ENCODE data around the gene CABP4. TPM values are rescaled to one million over a fixed set of nuclear protein-coding genes. Genes with fewer than 3 reads are reported as not detected.

CABP4 gene
- total RNA-seq, 1 experiment from 2014 or later, result not detected

GRCh38 chr11:67492801-67493547 lies 37.8 kb downstream of the CABP4 start:
- BruUV-seq (replicated peaks), result no TSS peak
- ChIA-PET RAD21 (ENCODE audit: low non-redundant PET in 1 of 2, low total read pairs in 2 of 2, uncharacterized antibody in 2 of 2, unreplicated experiment in 2 of 2) (no interaction called here), CTCF (no interaction called here), POLR2A (no interaction called here)
- H3K36me3 ChIP-seq (ENCODE audit: control insufficient read depth in 1 of 2, insufficient read depth in 2 of 2, low read length in 2 of 2), result peaks cover 0 to 5% of the 10 kb centered on the region in 2 experiments; a peak in 2 of 4 replicates
- TF ChIP-seq EGR1 (IDR thresholded peaks at IDR 0.05; ENCODE audit: low read depth), result no peak
- TF ChIP-seq JUND (IDR thresholded peaks at IDR 0.05), result no peak
- TF ChIP-seq CEBPB (IDR thresholded peaks at IDR 0.05; ENCODE audit: low read depth), result no peak
- TF ChIP-seq POLR2AphosphoS5 (IDR thresholded peaks at IDR 0.05; ENCODE audit: low read depth, low read length), result no peak
- no peak for TF ChIP-seq REST (IDR thresholded peaks at IDR 0.05; ENCODE audit: low read depth)
- TF ChIP-seq YY1 (IDR thresholded peaks at IDR 0.05; ENCODE audit: extremely low read depth, insufficient replicate concordance, low read depth, low read length), result no peak
- TF ChIP-seq ELF1 (IDR thresholded peaks at IDR 0.05; ENCODE audit: borderline replicate concordance, low read depth), result no peak
- TF ChIP-seq SRF (IDR thresholded peaks at IDR 0.05; ENCODE audit: low read depth), result no peak
- no peak for TF ChIP-seq ATF3 (IDR thresholded peaks at IDR 0.05)
- no peak for TF ChIP-seq CTCF (IDR thresholded peaks at IDR 0.05 in 2 of 3, conservative IDR thresholded peaks at IDR 0.05 in 1 of 3; ENCODE audit: borderline replicate concordance in 1 of 3, insufficient read depth in 1 of 3, low read depth in 2 of 3, low read length in 2 of 3)
- no peak for TF ChIP-seq MAX (IDR thresholded peaks at IDR 0.05)
- TF ChIP-seq ZBTB33 (IDR thresholded peaks at IDR 0.05; ENCODE audit: extremely low read depth, insufficient replicate concordance, low read length), result no peak
- no peak for TF ChIP-seq RAD21 (IDR thresholded peaks at IDR 0.05; ENCODE audit: low read depth)
- no peak for TF ChIP-seq ZNF274 (IDR thresholded peaks at IDR 0.05; ENCODE audit: low read depth, low read length)
- TF ChIP-seq EZH2phosphoT487 (IDR thresholded peaks at IDR 0.05; ENCODE audit: borderline replicate concordance), result no peak
- no peak for TF ChIP-seq POLR2A (IDR thresholded peaks at IDR 0.05; ENCODE audit: borderline replicate concordance, extremely low read depth, insufficient read depth, insufficient read length)
- no peaks in the 10 kb centered on the region for H4K20me1 ChIP-seq (ENCODE audit: insufficient read depth)
- no peaks in the 10 kb centered on the region for H3K9me2 ChIP-seq (ENCODE audit: insufficient read depth)
- H3K4me3 ChIP-seq (replicated peaks in 1 of 2; ENCODE audit: low read depth in 1 of 2, low read length in 2 of 2), result no peak overlapping the region
- ATAC-seq (peak; percentile 70), DNase-seq (ENCODE audit: low read depth, low spot score) (no peak)
- no peaks in the 10 kb centered on the region for H3K9me3 ChIP-seq (ENCODE audit: control insufficient read depth in 1 of 2, insufficient read depth in 1 of 2, low read depth in 1 of 2, low read length in 2 of 2)
- no peak overlapping the region for H3K9ac ChIP-seq (ENCODE audit: low read length)
- no peaks in the 10 kb centered on the region for H3K79me2 ChIP-seq (ENCODE audit: insufficient read depth, low read length)
- no peaks in the 10 kb centered on the region for H3K27me3 ChIP-seq (ENCODE audit: insufficient read depth, low read length)
- H2AFZ ChIP-seq (ENCODE audit: low read depth, low read length, poor library complexity, severe bottlenecking), result no peak overlapping the region
- intact Hi-C loops (cut with micrococcal nuclease), result no loop called here
- H3K4me2 ChIP-seq (ENCODE audit: low read length), result no peak overlapping the region
- no peaks in the 10 kb centered on the region for H3K4me1 ChIP-seq (ENCODE audit: control insufficient read depth in 1 of 2, insufficient read depth in 2 of 2, low read length in 2 of 2)
- H3K27ac ChIP-seq (ENCODE audit: low read depth, low read length), result no peak overlapping the region

All from HCT116 (cell line).